Common myeloid progenitor, CD34-positive (primary cell): ENCODE results near the gene TBC1D2B.
"Not testable (repeated sequence)": the region's sequence is repeated elsewhere in the genome, so short reads cannot be mapped to it uniquely, and the experiment has no call there.

ENCODE experiments used
- CTCF ChIA-PET: fragments of 350-600 bp; sonication (Branson Sonifier 250); formaldehyde crosslinking; loops from one replicate; lab custom pipeline; 2021; ENCODE audit warnings: antibody characterized with exemption; lab: Charles Lee
- POLR2A ChIA-PET: fragments of 350-600 bp; sonication (Branson Sonifier 250); formaldehyde crosslinking; loops from one replicate; lab custom pipeline; 2021; ENCODE audit warnings: antibody characterized with exemption; lab: Charles Lee
- DNase-seq, 3 donors: peaks; one replicate each; pipeline versions ENCODE4 v3.0.0 to v3.0.0-alpha.2; 2013
- H3K27ac ChIP-seq, 2 experiments: 1 replicate in 1 of 2; 2 replicates in 1 of 2; pipeline ENCODE4 v1.7.0; 2013; ENCODE audit warnings: inconsistent platforms in 2 of 2, low read length in 2 of 2, mild to moderate bottlenecking in 2 of 2, low read depth in 1 of 2, moderate library complexity in 1 of 2; ENCODE audit not compliant: severe bottlenecking in 2 of 2, insufficient read depth in 1 of 2, poor library complexity in 1 of 2
- H3K27me3 ChIP-seq, 5 experiments: replicated peaks in 2 of 5; 1 replicate in 3 of 5; 2 replicates in 2 of 5; pipeline versions ENCODE4 v1.6.1 to v1.7.0; 2013; ENCODE audit warnings: low read length in 4 of 5, mild to moderate bottlenecking in 2 of 5, moderate library complexity in 2 of 5, inconsistent platforms in 1 of 5; ENCODE audit not compliant: insufficient read depth in 5 of 5, control insufficient read depth in 4 of 5
- H3K36me3 ChIP-seq, 4 experiments: 1 replicate in 2 of 4; 2 replicates in 2 of 4; pipeline versions ENCODE4 v1.6.1 to v1.7.0; 2013; ENCODE audit warnings: low read length in 3 of 4, control low read depth in 1 of 4, mild to moderate bottlenecking in 1 of 4; ENCODE audit not compliant: control insufficient read depth in 4 of 4, insufficient read depth in 4 of 4
- H3K4me1 ChIP-seq, 4 experiments: 1 replicate in 3 of 4; 2 replicates in 1 of 4; pipeline versions ENCODE4 v1.6.1 to v1.7.1; 2013; ENCODE audit warnings: low read length in 3 of 4, mild to moderate bottlenecking in 3 of 4, control low read depth in 1 of 4, inconsistent platforms in 1 of 4, moderate library complexity in 1 of 4; ENCODE audit not compliant: control insufficient read depth in 4 of 4, insufficient read depth in 4 of 4; ENCODE audit errors: control extremely low read depth in 1 of 4
- H3K4me3 ChIP-seq, 7 experiments: 1 replicate in 4 of 7; 2 replicates in 3 of 7; pipeline versions ENCODE4 v1.5.1 to v1.7.0; 2013; ENCODE audit warnings: mild to moderate bottlenecking in 7 of 7, low read length in 6 of 7, moderate library complexity in 6 of 7, inconsistent platforms in 2 of 7, low read depth in 2 of 7, control low read depth in 1 of 7; ENCODE audit not compliant: insufficient read depth in 4 of 7, control insufficient read depth in 1 of 7; ENCODE audit errors: extremely low read depth in 1 of 7
- H3K9me3 ChIP-seq, 5 experiments: 1 replicate in 4 of 5; 2 replicates in 1 of 5; pipeline versions ENCODE4 v1.6.1 to v1.7.1; 2013; ENCODE audit warnings: low read length in 4 of 5, mild to moderate bottlenecking in 2 of 5, inconsistent platforms in 1 of 5, low read depth in 1 of 5, moderate library complexity in 1 of 5; ENCODE audit not compliant: control insufficient read depth in 4 of 5, insufficient read depth in 2 of 5; ENCODE audit errors: control extremely low read depth in 1 of 5
- WGBS: methylation state at CpG from one replicate; pipeline ENCODE4 v1.1.5; 2013; ENCODE audit not compliant: insufficient coverage; 5-methylcytosine and 5-hydroxymethylcytosine counted together

TBC1D2B gene

DNA sequence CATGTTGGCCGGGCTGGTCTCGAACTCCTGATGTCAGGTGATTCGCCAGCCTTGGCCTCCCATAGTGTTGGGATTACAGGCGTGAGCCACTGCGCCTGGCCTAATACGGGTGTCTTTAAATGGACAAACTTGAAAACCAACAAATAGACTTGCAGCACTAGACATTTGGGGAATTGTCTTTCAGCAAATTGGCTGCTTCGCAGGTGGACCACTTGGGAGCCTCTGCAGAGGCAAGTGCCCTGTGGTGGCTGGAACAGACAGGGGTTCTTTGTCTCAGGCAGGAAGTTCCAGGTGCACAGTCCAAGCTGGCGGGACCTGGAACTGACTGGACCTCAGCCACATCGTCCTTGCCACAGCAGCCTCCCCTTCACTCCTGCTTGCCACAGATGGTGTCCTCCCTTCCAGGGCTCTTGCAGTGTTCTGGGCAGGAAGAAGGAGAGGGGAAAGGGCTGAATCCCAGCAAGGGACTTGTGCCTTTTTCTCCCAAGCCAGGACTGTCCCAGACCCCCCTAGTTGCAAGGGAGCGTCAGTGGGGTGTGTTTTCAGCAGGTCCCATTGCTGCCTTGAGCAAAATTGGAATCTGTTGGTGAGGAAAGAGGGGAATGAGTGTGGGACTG, 94.3 kb downstream of the TBC1D2B start:
- no peaks in the 10 kb centered on the region for H3K9me3 ChIP-seq
- 94% methylated on average over 6 of the region's 10 CpGs for WGBS
- H3K36me3 ChIP-seq = no peaks in the 10 kb centered on the region
- no peak overlapping the region for H3K4me3 ChIP-seq
- H3K4me1 ChIP-seq = no peaks in the 10 kb centered on the region
- DNase-seq = no peak
- POLR2A ChIA-PET = no interaction called here
- no peaks in the 10 kb centered on the region for H3K27me3 ChIP-seq
- CTCF ChIA-PET = no interaction called here
- no peak overlapping the region for H3K27ac ChIP-seq

DNA sequence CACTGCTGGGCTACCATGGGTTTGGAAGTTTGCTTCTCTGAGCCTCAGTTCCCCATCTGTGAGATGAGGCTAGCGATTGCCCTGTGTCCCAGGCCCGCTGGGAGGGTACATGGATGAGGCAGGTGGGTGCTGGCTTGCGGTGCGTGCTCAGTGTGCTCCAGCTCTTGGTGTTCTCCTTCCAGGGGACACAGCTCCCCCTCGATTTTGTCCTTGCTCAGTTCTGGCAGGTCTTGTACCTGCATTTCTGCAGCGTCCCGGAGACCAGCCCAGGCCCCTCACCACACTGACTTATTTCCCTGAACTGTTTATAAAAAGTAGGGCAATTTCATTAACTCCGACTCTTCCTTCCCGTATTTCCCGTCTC, 95.4 kb downstream of the TBC1D2B start:
- H3K36me3 ChIP-seq = no peaks in the 10 kb centered on the region
- WGBS = 79% methylated on average over 8 of the region's 10 CpGs
- H3K4me3 ChIP-seq = no peak overlapping the region
- no peak overlapping the region for H3K27ac ChIP-seq
- H3K27me3 ChIP-seq = no peaks in the 10 kb centered on the region
- H3K9me3 ChIP-seq = no peaks in the 10 kb centered on the region
- DNase-seq = no peak
- POLR2A ChIA-PET = no interaction called here
- H3K4me1 ChIP-seq = no peaks in the 10 kb centered on the region
- CTCF ChIA-PET = no interaction called here

DNA sequence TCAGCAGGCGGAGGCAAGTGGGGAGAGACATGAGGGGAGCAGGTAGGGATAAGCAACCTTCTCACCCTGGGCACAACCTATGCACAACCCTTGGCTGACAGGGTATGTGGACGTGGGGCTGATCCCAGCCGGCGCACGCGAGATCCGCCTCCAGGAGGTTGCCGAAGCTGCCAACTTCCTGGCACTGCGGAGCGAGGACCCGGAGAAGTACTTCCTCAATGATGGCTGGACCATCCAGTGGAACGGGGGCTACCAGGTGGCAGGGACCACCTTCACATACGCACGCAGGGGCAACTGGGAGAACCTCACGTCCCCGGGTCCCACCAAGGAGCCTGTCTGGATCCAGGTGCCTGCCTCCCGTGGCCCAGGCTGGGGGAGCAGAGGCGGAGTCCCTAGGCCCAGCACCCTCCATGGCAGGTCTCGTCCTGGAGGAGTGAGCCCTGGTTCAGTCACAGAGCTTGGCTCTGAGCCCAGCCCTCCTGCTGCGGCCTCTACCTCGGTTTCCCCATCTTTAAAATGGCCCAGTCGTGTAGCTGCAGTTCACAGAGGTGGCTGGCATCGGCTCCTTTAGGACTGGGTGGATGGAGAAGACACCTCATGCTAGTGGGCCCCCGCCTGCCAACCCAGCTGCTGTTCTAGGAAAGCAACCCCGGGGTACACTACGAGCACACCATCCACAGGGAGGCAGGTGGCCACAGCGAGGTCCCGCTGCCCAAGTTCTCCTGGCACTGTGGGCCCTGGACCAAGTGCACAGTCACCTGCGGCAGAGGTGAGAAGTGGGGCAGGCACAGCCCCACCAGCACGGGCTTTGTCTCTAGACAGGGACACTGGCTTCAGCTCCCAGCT, 96.0 kb downstream of the TBC1D2B start:
- POLR2A ChIA-PET = no interaction called here
- H3K9me3 ChIP-seq = no peaks in the 10 kb centered on the region
- H3K4me1 ChIP-seq = no peaks in the 10 kb centered on the region
- no peak for DNase-seq
- no peak overlapping the region for H3K4me3 ChIP-seq
- no peak overlapping the region for H3K27ac ChIP-seq
- H3K27me3 ChIP-seq = no peaks in the 10 kb centered on the region
- CTCF ChIA-PET = no interaction called here
- H3K36me3 ChIP-seq = no peaks in the 10 kb centered on the region
- 88% methylated on average over 14 of the region's 30 CpGs for WGBS

- 71% methylated on average over 1 of the region's 5 CpGs for WGBS
- CTCF ChIA-PET, H3K4me1 ChIP-seq, POLR2A ChIA-PET, H3K36me3 ChIP-seq, H3K4me3 ChIP-seq, DNase-seq, H3K27ac ChIP-seq, H3K27me3 ChIP-seq, H3K9me3 ChIP-seq: not testable (repeated sequence)
Observed at GRCh38 chr15:77980674-77981073, 96.8 kb downstream of the TBC1D2B start.

DNA sequence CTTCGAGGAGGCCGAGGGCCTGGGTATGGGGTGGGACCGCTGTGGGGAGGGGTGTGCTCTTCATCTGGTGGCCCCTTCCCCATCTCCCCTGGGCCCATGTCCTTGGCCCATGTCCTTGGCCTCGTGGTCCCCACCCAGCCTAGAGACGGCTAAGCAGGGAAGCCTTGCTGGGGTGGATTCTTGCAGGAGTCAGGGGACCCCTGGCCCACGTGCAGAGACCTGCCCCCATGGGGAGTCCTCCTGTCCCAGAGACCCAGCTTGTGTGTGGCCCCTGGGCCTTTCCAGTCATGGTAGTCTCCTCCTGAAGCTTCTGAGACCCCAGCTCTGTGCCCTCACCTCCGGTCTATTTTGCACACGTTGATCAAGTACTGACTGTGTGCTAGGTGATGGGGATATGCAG, 97.4 kb downstream of the TBC1D2B start:
- H3K4me1 ChIP-seq = no peaks in the 10 kb centered on the region
- H3K36me3 ChIP-seq = no peaks in the 10 kb centered on the region
- H3K27me3 ChIP-seq = no peaks in the 10 kb centered on the region
- ChIA-PET CTCF (no interaction called here), POLR2A (no interaction called here)
- no peak for DNase-seq
- H3K9me3 ChIP-seq = no peaks in the 10 kb centered on the region
- no peak overlapping the region for H3K27ac ChIP-seq
- no peak overlapping the region for H3K4me3 ChIP-seq
- 93% methylated on average over 5 of the region's 8 CpGs for WGBS

GRCh38 chr15:77979157-77979556, 98.4 kb downstream of the TBC1D2B start:
- H3K36me3 ChIP-seq, H3K27ac ChIP-seq, H3K27me3 ChIP-seq, H3K9me3 ChIP-seq, POLR2A ChIA-PET, H3K4me1 ChIP-seq, CTCF ChIA-PET, DNase-seq, H3K4me3 ChIP-seq: not testable (repeated sequence)
- WGBS = 100% methylated on average over 4 of the region's 8 CpGs

DNA sequence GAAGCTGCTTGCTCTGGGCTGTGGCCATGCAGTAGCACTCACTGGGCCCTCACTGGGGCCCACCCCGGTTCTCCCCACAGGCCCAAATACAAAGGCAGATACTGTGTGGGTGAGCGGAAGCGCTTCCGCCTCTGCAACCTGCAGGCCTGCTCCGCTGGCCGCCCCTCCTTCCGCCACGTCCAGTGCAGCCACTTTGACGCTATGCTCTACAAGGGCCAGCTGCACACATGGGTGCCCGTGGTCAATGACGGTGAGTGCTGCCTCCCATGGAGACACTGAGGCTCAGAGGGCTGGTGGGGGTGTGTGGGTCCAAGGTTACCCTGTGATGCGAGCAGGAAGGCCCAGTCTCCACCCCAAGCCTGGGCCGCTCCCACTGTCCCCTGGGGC, 98.8 kb downstream of the TBC1D2B start:
- H3K27ac ChIP-seq, H3K9me3 ChIP-seq, H3K4me1 ChIP-seq, POLR2A ChIA-PET, H3K36me3 ChIP-seq, H3K27me3 ChIP-seq, DNase-seq, H3K4me3 ChIP-seq, CTCF ChIA-PET: not testable (repeated sequence)
- WGBS = no CpG with 5 or more reads among the region's 13 CpGs
